Keratinocyte (primary cell): Measurements from ENCODE around the gene CTSZ. TPM values are rescaled to one million over a fixed set of nuclear protein-coding genes. Genes with fewer than 3 reads are reported as not detected.

Source experiments
- DNase-seq: peaks from one replicate; pipeline ENCODE4 v3.0.0-alpha.2; 2011; ENCODE audit warnings: low read depth, missing footprints, low spot score
- FAIRE-seq: peaks from 2 replicates; lab custom pipeline; 2011; peaks lifted over from hg19 to GRCh38; lab: Jason Lieb, UNC
- H2AFZ ChIP-seq: 2 replicates; pipeline ENCODE4 v1.6.0; 2012; ENCODE audit warnings: low read length, control low read depth, inconsistent platforms; ENCODE audit not compliant: control insufficient read depth
- H3K27ac ChIP-seq: 2 replicates; pipeline ENCODE4 v1.5.1; 2011; ENCODE audit warnings: low read length; ENCODE audit not compliant: control insufficient read depth, insufficient read depth
- H3K27me3 ChIP-seq: 3 replicates; pipeline ENCODE4 v1.6.0; 2011; ENCODE audit warnings: low read length; ENCODE audit not compliant: control insufficient read depth, insufficient read depth; ENCODE audit errors: extremely low read depth
- H3K36me3 ChIP-seq, 2 experiments: 2 replicates in 1 of 2; 3 replicates in 1 of 2; pipeline ENCODE4 v1.5.1; 2011; ENCODE audit warnings: low read length in 2 of 2, mild to moderate bottlenecking in 1 of 2; ENCODE audit not compliant: control insufficient read depth in 2 of 2, insufficient read depth in 2 of 2; ENCODE audit errors: extremely low read depth in 1 of 2
- H3K4me1 ChIP-seq: 3 replicates; pipeline ENCODE4 v1.5.1; 2011; ENCODE audit warnings: low read length; ENCODE audit not compliant: control insufficient read depth, insufficient read depth; ENCODE audit errors: extremely low read depth
- H3K4me2 ChIP-seq: 3 replicates; pipeline ENCODE4 v1.6.0; 2011; ENCODE audit warnings: low read depth, low read length; ENCODE audit not compliant: control insufficient read depth, insufficient read depth; ENCODE audit errors: extremely low read depth
- H3K4me3 ChIP-seq, 3 experiments: fragments of 200-600 bp in 1 of 3; sonication (generic) in 1 of 3; 2 replicates in 2 of 3; 3 replicates in 1 of 3; pipeline ENCODE4 v1.5.1; 2011 to 2016; ENCODE audit warnings: low read length in 3 of 3, mild to moderate bottlenecking in 3 of 3, control low read depth in 2 of 3, inconsistent platforms in 1 of 3, low read depth in 1 of 3, mixed read lengths in 1 of 3, mixed run types in 1 of 3, moderate library complexity in 1 of 3; ENCODE audit not compliant: control insufficient read depth in 2 of 3, insufficient read depth in 2 of 3; ENCODE audit errors: extremely low read depth in 1 of 3
- H3K79me2 ChIP-seq: 2 replicates; pipeline ENCODE4 v1.6.0; 2012; ENCODE audit warnings: low read length; ENCODE audit not compliant: control insufficient read depth, insufficient read depth
- H3K9ac ChIP-seq: 3 replicates; pipeline ENCODE4 v1.6.0; 2011; ENCODE audit warnings: low read length; ENCODE audit not compliant: control insufficient read depth, insufficient read depth; ENCODE audit errors: extremely low read depth
- H3K9me1 ChIP-seq: 3 replicates; pipeline ENCODE4 v1.6.0; 2011; ENCODE audit warnings: low read length; ENCODE audit not compliant: control insufficient read depth, insufficient read depth; ENCODE audit errors: extremely low read depth
- H3K9me3 ChIP-seq: 2 replicates; pipeline ENCODE4 v1.5.1; 2012; ENCODE audit warnings: low read depth, low read length; ENCODE audit not compliant: control insufficient read depth
- H4K20me1 ChIP-seq: 3 replicates; pipeline ENCODE4 v1.6.0; 2011; ENCODE audit warnings: low read length; ENCODE audit not compliant: control insufficient read depth, insufficient read depth; ENCODE audit errors: extremely low read depth
- EZH2 ChIP-seq: IDR thresholded peaks from one replicate; pipeline ENCODE4 v1.6.1; 2012; ENCODE audit warnings: inconsistent platforms, mild to moderate bottlenecking, low read length, moderate library complexity
- dilution Hi-C: fragments of 300-500 bp; cut with MboI; formaldehyde crosslinking; loops from one replicate; pipeline ENCODE4 v1.7.0; 2020; ENCODE audit warnings: low sequenced_read_pairs; ENCODE audit not compliant: extremely low pct_ligation_motif_present
- polyA plus RNA-seq, 5 experiments: library from polyadenylated mRNA; depleted of rRNA in 3 of 5; stranded (reverse) in 3 of 5; stranded (forward) in 1 of 5; unstranded in 1 of 5; fragments of >200 nt; gene quantifications; 1 replicate in 1 of 5; 2 replicates in 3 of 5; 3 replicates in 1 of 5; pipeline versions ENCODE4 v1.2.1 to v1.2.3, GENCODE V29; 2011 to 2012; ENCODE audit warnings: missing spikeins in 2 of 5, low read depth in 1 of 5, low replicate concordance in 1 of 5
- TF ChIP-seq, protein P1 (sequence below), 3 experiments: IDR thresholded peaks in 1 of 3; conservative IDR thresholded peaks in 1 of 3; optimal IDR thresholded peaks in 1 of 3; 2 replicates in 2 of 3; 3 replicates in 1 of 3; pipeline versions ENCODE3 to v1.5.1; 2011; ENCODE audit warnings: low read length in 3 of 3, mild to moderate bottlenecking in 3 of 3, moderate library complexity in 2 of 3, control low read depth in 1 of 3, inconsistent platforms in 1 of 3; ENCODE audit not compliant: insufficient read depth in 2 of 3; ENCODE audit errors: extremely low read depth in 1 of 3

The CTSZ gene
- polyA plus RNA-seq, 1 donor (not counting 4 experiments of a cell fraction or from before 2014, with no cell fraction given): 138 TPM

GRCh38 chr20:59031564-59032022 is 24.5 kb upstream of the CTSZ start:
- Histone ChIP-seq H3K27me3 (no peaks in the 10 kb centered on the region), H3K9me1 (no peaks in the 10 kb centered on the region), H3K9ac (peak overlapping the region; percentile 81), H3K4me1 (peaks cover 31% of the 10 kb centered on the region), H3K4me2 (peak overlapping the region; percentile 88), H3K27ac (peak overlapping the region; percentile 72), H3K9me3 (no peaks in the 10 kb centered on the region), H4K20me1 (peaks cover 3% of the 10 kb centered on the region), H3K36me3 (peaks cover 20 to 35% of the 10 kb centered on the region in 2 experiments), H3K4me3 (peak overlapping the region; percentile 69 to 93 (median 71)), H2AFZ (peak overlapping the region; percentile 73), H3K79me2 (peaks cover 64% of the 10 kb centered on the region)
- no peak for TF ChIP-seq EZH2
- TF ChIP-seq, protein P1, sequence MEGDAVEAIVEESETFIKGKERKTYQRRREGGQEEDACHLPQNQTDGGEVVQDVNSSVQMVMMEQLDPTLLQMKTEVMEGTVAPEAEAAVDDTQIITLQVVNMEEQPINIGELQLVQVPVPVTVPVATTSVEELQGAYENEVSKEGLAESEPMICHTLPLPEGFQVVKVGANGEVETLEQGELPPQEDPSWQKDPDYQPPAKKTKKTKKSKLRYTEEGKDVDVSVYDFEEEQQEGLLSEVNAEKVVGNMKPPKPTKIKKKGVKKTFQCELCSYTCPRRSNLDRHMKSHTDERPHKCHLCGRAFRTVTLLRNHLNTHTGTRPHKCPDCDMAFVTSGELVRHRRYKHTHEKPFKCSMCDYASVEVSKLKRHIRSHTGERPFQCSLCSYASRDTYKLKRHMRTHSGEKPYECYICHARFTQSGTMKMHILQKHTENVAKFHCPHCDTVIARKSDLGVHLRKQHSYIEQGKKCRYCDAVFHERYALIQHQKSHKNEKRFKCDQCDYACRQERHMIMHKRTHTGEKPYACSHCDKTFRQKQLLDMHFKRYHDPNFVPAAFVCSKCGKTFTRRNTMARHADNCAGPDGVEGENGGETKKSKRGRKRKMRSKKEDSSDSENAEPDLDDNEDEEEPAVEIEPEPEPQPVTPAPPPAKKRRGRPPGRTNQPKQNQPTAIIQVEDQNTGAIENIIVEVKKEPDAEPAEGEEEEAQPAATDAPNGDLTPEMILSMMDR (optimal IDR thresholded peaks at IDR 0.05 in 1 of 3, IDR thresholded peaks at IDR 0.05 in 1 of 3, conservative IDR thresholded peaks at IDR 0.05 in 1 of 3; ENCODE audit: extremely low read depth in 1 of 3, insufficient read depth in 2 of 3, low read length in 3 of 3): no peak
- dilution Hi-C loops: no loop called here
- DNase-seq (no peak), FAIRE-seq (no peak)

DNA sequence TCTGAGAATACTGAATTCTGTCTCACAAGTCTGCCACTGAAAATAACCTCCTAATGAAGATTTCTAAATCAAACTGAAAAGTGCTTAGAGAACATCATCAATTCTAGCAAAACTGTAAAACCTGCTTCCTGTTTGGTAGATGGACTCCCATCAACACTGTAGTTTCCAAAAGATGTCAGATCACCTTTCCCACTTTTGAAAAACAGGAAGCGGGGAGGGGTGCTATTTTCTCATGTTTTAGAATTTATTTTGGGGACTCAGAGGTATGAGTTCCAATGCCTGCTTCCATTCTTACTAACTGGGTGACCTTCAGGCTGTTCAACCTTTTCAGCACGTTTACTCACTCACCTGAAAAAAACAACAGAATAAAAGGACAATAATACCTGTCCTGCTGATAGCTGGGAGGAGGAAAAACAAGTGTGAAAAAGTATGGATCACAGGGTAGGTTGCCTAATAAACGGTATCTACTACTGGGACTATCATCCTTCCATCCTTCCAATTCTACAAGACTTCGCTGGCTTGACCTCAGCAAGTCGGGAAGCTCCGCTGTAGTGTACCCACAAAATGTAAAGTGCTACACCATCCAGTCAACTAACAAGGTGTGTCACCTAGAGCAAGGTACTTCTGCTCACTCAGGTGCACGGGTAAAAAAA is 24.0 kb upstream of the CTSZ start:
- Histone ChIP-seq H3K4me3 (peak overlapping the region; percentile 69 to 93 (median 71)), H3K36me3 (peaks cover 17 to 31% of the 10 kb centered on the region in 2 experiments), H3K4me1 (peaks cover 31% of the 10 kb centered on the region), H3K4me2 (peak overlapping the region; percentile 88), H2AFZ (no peak overlapping the region), H3K79me2 (peaks cover 64% of the 10 kb centered on the region), H3K9me1 (no peaks in the 10 kb centered on the region), H4K20me1 (peaks cover 3% of the 10 kb centered on the region), H3K27me3 (no peaks in the 10 kb centered on the region), H3K27ac (peak overlapping the region; percentile 72), H3K9ac (peak overlapping the region; percentile 81), H3K9me3 (no peaks in the 10 kb centered on the region)
- no peak for DNase-seq
- FAIRE-seq: no peak
- dilution Hi-C loops: no loop called here
- TF ChIP-seq EZH2: no peak
- TF ChIP-seq, protein P1 (optimal IDR thresholded peaks at IDR 0.05 in 1 of 3, IDR thresholded peaks at IDR 0.05 in 1 of 3, conservative IDR thresholded peaks at IDR 0.05 in 1 of 3; ENCODE audit: extremely low read depth in 1 of 3, insufficient read depth in 2 of 3, low read length in 3 of 3): no peak
